B cell (primary cell): ENCODE measurements around the gene CIAPIN1. TPM values are rescaled to one million over a fixed set of nuclear protein-coding genes. Genes with fewer than 3 reads are reported as not detected.

Source experiments
- ATAC-seq: fragments of 200-7000 bp; cut with Tn5 transposase; one replicate; pipeline ENCODE4 v1.10.0; 2021; ENCODE audit warnings: low read depth, mild to moderate bottlenecking, moderate number of reproducible peaks, moderate library complexity
- CTCF ChIA-PET: fragments of 350-600 bp; sonication (Branson Sonifier 250); formaldehyde crosslinking; loops from one replicate; lab custom pipeline; 2021; ENCODE audit warnings: antibody characterized with exemption, inconsistent platforms; lab: Charles Lee
- POLR2A ChIA-PET: fragments of 350-600 bp; sonication (Branson Sonifier 250); formaldehyde crosslinking; loops from one replicate; lab custom pipeline; 2021; ENCODE audit warnings: antibody characterized with exemption; lab: Charles Lee
- DNase-seq: peaks from one replicate; pipeline ENCODE4 v3.0.0; 2013
- H2AFZ ChIP-seq: 2 replicates; pipeline ENCODE4 v1.6.1; 2012; ENCODE audit warnings: mild to moderate bottlenecking, low read depth, low read length; ENCODE audit not compliant: insufficient read depth, poor library complexity, severe bottlenecking
- H3K27ac ChIP-seq, 2 donors: 1 replicate in 1 of 2; 2 replicates in 1 of 2; pipeline ENCODE4 v1.5.1; 2012 to 2013; ENCODE audit warnings: low read length in 2 of 2, mild to moderate bottlenecking in 2 of 2, moderate library complexity in 1 of 2
- H3K27me3 ChIP-seq, 4 experiments: fragments of 200-600 bp in 1 of 4; sonication (generic) in 1 of 4; replicated peaks in 1 of 4; 1 replicate in 2 of 4; 2 replicates in 2 of 4; pipeline versions ENCODE4 v1.6.1 to v1.7.0; 2013 to 2016; ENCODE audit warnings: low read length in 3 of 4, mild to moderate bottlenecking in 2 of 4, mixed read lengths in 1 of 4, moderate library complexity in 1 of 4; ENCODE audit not compliant: insufficient read depth in 4 of 4, control insufficient read depth in 3 of 4; ENCODE audit errors: control extremely low read depth in 1 of 4
- H3K36me3 ChIP-seq, 2 experiments: replicated peaks in 1 of 2; 1 replicate in 1 of 2; 2 replicates in 1 of 2; pipeline versions ENCODE4 v1.6.1 to v1.7.1; 2013; ENCODE audit warnings: low read length in 1 of 2; ENCODE audit not compliant: insufficient read depth in 2 of 2, control insufficient read depth in 1 of 2; ENCODE audit errors: control extremely low read depth in 1 of 2, extremely low read depth in 1 of 2
- H3K4me1 ChIP-seq, 2 donors: fragments of 200-600 bp in 1 of 2; sonication (generic) in 1 of 2; 1 replicate in 1 of 2; 2 replicates in 1 of 2; pipeline versions ENCODE4 v1.5.1 to v1.6.1; 2013 to 2017; ENCODE audit warnings: low read length in 2 of 2; ENCODE audit not compliant: control insufficient read depth in 2 of 2, insufficient read depth in 2 of 2
- H3K4me2 ChIP-seq: replicated peaks from 2 replicates; pipeline ENCODE3; 2012; ENCODE audit warnings: mild to moderate bottlenecking, low read depth, low read length; ENCODE audit not compliant: poor library complexity, severe bottlenecking
- H3K4me3 ChIP-seq, 5 experiments: fragments of 200-600 bp in 1 of 5; sonication (generic) in 1 of 5; 1 replicate in 3 of 5; 2 replicates in 2 of 5; pipeline versions ENCODE4 v1.5.1 to v1.7.0; 2011 to 2016; ENCODE audit warnings: low read length in 4 of 5, mild to moderate bottlenecking in 4 of 5, low read depth in 2 of 5, control low read depth in 1 of 5, moderate library complexity in 1 of 5; ENCODE audit not compliant: insufficient read depth in 1 of 5; ENCODE audit errors: control extremely low read depth in 1 of 5, extremely low read depth in 1 of 5
- H3K79me2 ChIP-seq: fragments of 200-600 bp; sonication (generic); one replicate; pipeline ENCODE4 v1.6.0; 2016; ENCODE audit warnings: low read length; ENCODE audit not compliant: control insufficient read depth, insufficient read depth
- H3K9ac ChIP-seq: fragments of 200-600 bp; sonication (generic); 2 replicates; pipeline ENCODE4 v1.6.1; 2017; ENCODE audit warnings: mild to moderate bottlenecking, low read length, moderate library complexity
- H3K9me3 ChIP-seq, 3 donors: one replicate each; pipeline versions ENCODE4 v1.6.1 to v1.7.1; 2013; ENCODE audit warnings: low read length in 2 of 3; ENCODE audit not compliant: control insufficient read depth in 2 of 3, insufficient read depth in 1 of 3; ENCODE audit errors: control extremely low read depth in 1 of 3
- H4K20me1 ChIP-seq: 2 replicates; pipeline ENCODE4 v1.6.0; 2012; ENCODE audit warnings: mild to moderate bottlenecking, low read length; ENCODE audit not compliant: insufficient read depth, control insufficient read depth, poor library complexity, severe bottlenecking
- H3K27ac Mint-ChIP-seq: one replicate; pipeline ENCODE4 v1.8.0; 2021; ENCODE audit warnings: mixed read lengths
- H3K27me3 Mint-ChIP-seq: one replicate; pipeline ENCODE4 v1.8.0; 2021; ENCODE audit warnings: mixed read lengths
- H3K4me1 Mint-ChIP-seq: one replicate; pipeline ENCODE4 v1.8.0; 2021; ENCODE audit warnings: mixed read lengths
- H3K4me3 Mint-ChIP-seq: one replicate; pipeline ENCODE4 v1.8.0; 2021; ENCODE audit warnings: mixed read lengths
- H3K9me3 Mint-ChIP-seq: one replicate; pipeline ENCODE4 v1.8.0; 2022; ENCODE audit warnings: mixed read lengths; ENCODE audit not compliant: insufficient read depth
- EZH2 ChIP-seq: IDR thresholded peaks from 2 replicates; pipeline ENCODE4 v1.6.1; 2012; ENCODE audit warnings: borderline replicate concordance, low read depth, mild to moderate bottlenecking, moderate library complexity, low read length; ENCODE audit not compliant: insufficient read depth, poor library complexity, severe bottlenecking
- WGBS: methylation state at CpG from one replicate; pipeline ENCODE4 v1.1.5; 2013; ENCODE audit warnings: missing lambda C conversion rate; ENCODE audit not compliant: insufficient coverage; 5-methylcytosine and 5-hydroxymethylcytosine counted together
- intact Hi-C: fragments of 100-400 bp; cut with micrococcal nuclease; formaldehyde crosslinking; loops from one replicate; pipeline ENCODE4 v1.10.0; 2022
- polyA plus RNA-seq: library from polyadenylated mRNA; depleted of rRNA; stranded (reverse); fragments of >200 nt; gene quantifications from 2 replicates; pipeline ENCODE4 v1.2.3, GENCODE V29; 2012
- total RNA-seq, 2 donors: library from RNA; stranded (reverse); fragments of 120-200 nt in 1 of 2; gene quantifications; 1 replicate in 1 of 2; 2 replicates in 1 of 2; pipeline versions ENCODE4 v1.2.3 to v1.2.4, GENCODE V29; 2013 to 2022
- TF ChIP-seq, protein P1 (sequence below): fragments of 200-600 bp; IDR thresholded peaks from one replicate; pipeline ENCODE4 v1.8.0; 2022; ENCODE audit warnings: antibody characterized with exemption, mild to moderate bottlenecking

CIAPIN1 gene
- total and polyA plus RNA-seq, 2 donors (not counting 1 experiment from before 2014, with no cell fraction given) = 22.0 to 45.7 TPM

DNA sequence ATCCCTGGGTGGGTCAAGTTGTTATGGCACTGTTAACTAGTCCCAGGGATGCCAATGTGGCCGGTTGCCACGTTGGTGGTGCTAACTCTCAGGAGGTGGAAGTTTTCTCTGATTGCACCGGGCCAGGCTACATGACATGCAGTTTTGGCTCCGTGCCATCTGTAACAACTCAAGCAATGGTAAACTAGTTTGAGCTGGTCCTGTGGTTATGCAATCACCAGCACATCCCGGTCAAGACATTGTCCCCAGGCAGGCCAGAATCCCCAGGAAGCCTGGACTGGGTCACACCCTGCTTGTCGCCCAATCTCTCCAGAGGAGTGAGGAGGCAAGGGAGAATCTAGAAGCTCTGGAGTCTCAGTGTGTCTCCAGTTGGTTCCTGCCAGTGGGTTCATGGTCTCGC is 52.7 kb downstream of the CIAPIN1 start:
- no peak for TF ChIP-seq EZH2
- TF ChIP-seq, protein P1, sequence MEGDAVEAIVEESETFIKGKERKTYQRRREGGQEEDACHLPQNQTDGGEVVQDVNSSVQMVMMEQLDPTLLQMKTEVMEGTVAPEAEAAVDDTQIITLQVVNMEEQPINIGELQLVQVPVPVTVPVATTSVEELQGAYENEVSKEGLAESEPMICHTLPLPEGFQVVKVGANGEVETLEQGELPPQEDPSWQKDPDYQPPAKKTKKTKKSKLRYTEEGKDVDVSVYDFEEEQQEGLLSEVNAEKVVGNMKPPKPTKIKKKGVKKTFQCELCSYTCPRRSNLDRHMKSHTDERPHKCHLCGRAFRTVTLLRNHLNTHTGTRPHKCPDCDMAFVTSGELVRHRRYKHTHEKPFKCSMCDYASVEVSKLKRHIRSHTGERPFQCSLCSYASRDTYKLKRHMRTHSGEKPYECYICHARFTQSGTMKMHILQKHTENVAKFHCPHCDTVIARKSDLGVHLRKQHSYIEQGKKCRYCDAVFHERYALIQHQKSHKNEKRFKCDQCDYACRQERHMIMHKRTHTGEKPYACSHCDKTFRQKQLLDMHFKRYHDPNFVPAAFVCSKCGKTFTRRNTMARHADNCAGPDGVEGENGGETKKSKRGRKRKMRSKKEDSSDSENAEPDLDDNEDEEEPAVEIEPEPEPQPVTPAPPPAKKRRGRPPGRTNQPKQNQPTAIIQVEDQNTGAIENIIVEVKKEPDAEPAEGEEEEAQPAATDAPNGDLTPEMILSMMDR = no peak
- intact Hi-C loops = no loop called here
- no peaks in the 10 kb centered on the region for H3K36me3 ChIP-seq
- Mint-ChIP-seq H3K27me3 (no peaks in the 10 kb centered on the region), H3K4me3 (no peak overlapping the region), H3K27ac (no peak overlapping the region), H3K4me1 (peaks cover 3% of the 10 kb centered on the region), H3K9me3 (no peaks in the 10 kb centered on the region)
- WGBS = 84% methylated on average over 7 of the region's 7 CpGs
- H3K79me2 ChIP-seq = no peaks in the 10 kb centered on the region
- DNase-seq (no peak), ATAC-seq (no peak)
- ChIA-PET CTCF (no interaction called here), POLR2A (no interaction called here)
- peaks cover under 1 to 2% of the 10 kb centered on the region in 2 donors for H3K4me1 ChIP-seq
- no peaks in the 10 kb centered on the region for H4K20me1 ChIP-seq
- no peak overlapping the region for H2AFZ ChIP-seq
- peaks cover 0 to 10% (median 0%) of the 10 kb centered on the region in 3 donors for H3K9me3 ChIP-seq
- H3K4me2 ChIP-seq = no peak overlapping the region
- H3K27ac ChIP-seq = no peak overlapping the region
- H3K4me3 ChIP-seq = no peak overlapping the region
- no peak overlapping the region for H3K9ac ChIP-seq
- no peaks in the 10 kb centered on the region for H3K27me3 ChIP-seq

DNA sequence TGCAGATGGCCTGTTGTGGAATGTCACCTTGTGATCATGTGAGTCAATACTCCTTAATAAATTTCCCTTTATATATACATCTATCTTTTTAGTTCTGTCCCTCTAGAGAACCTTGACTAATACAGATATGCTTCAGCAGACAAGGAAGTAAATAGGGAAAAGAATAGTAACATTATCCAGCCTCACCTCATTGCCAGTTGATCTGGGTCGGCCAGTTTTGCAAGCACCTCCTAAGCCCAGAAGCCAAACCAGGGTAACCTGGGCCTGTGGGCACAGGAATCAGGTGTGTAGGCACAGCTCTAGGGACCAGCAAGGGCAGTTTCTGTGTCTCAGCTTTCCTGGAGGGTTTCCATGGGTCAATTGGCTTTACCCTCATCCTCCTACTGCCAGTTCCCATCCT is 54.5 kb downstream of the CIAPIN1 start:
- Histone ChIP-seq H3K4me1 (peaks cover 0 to 8% of the 10 kb centered on the region in 2 donors), H3K4me2 (no peak overlapping the region), H3K79me2 (no peaks in the 10 kb centered on the region), H3K4me3 (no peak overlapping the region), H3K9me3 (peaks cover 0 to 10% (median 0%) of the 10 kb centered on the region in 3 donors), H3K36me3 (no peaks in the 10 kb centered on the region), H4K20me1 (no peaks in the 10 kb centered on the region), H2AFZ (no peak overlapping the region), H3K27me3 (no peaks in the 10 kb centered on the region), H3K27ac (no peak overlapping the region), H3K9ac (no peak overlapping the region)
- CTCF ChIA-PET = no interaction called here
- H3K4me3 Mint-ChIP-seq = no peak overlapping the region
- TF ChIP-seq, protein P1 = no peak
- TF ChIP-seq EZH2 = no peak
- ATAC-seq (no peak), DNase-seq (no peak)
- intact Hi-C loops = no loop called here
- H3K27me3 Mint-ChIP-seq = no peaks in the 10 kb centered on the region
- no CpG with 5 or more reads among the region's 1 CpG for WGBS
- H3K9me3 Mint-ChIP-seq = no peaks in the 10 kb centered on the region
- no peak overlapping the region for H3K27ac Mint-ChIP-seq
- H3K4me1 Mint-ChIP-seq = peaks cover 14% of the 10 kb centered on the region
- POLR2A ChIA-PET = no interaction called here
